Calu3 (cell line): ENCODE results near the gene RPLP2. TPM values are rescaled to one million over a fixed set of nuclear protein-coding genes. Genes with fewer than 3 reads are reported as not detected.

Experiments
- BruUV-seq: library from RNA; stranded (reverse); fragments of 400-500 nt; replicated peaks from 2 replicates; lab custom pipeline; 2021; lab: Mats Ljungman, UMichigan
- CTCF ChIA-PET: fragments of 300-600 bp; sonication (Branson Sonifier 250); formaldehyde crosslinking; loops from one replicate; lab custom pipeline; 2022; ENCODE audit warnings: antibody characterized with exemption; lab: Charles Lee
- DNase-seq: peaks from one replicate; pipeline ENCODE4 v3.0.0; 2022
- H3K27ac Mint-ChIP-seq: one replicate; pipeline ENCODE4 v1.8.0; 2022; ENCODE audit warnings: mixed read lengths; ENCODE audit not compliant: unreplicated experiment
- H3K27me3 Mint-ChIP-seq: one replicate; pipeline ENCODE4 v1.8.0; 2022; ENCODE audit warnings: mixed read lengths; ENCODE audit not compliant: unreplicated experiment
- H3K36me3 Mint-ChIP-seq: one replicate; pipeline ENCODE4 v1.8.0; 2022; ENCODE audit warnings: mild to moderate bottlenecking, moderate library complexity, mixed read lengths; ENCODE audit not compliant: insufficient read depth, unreplicated experiment
- H3K4me1 Mint-ChIP-seq: one replicate; pipeline ENCODE4 v1.8.0; 2022; ENCODE audit warnings: mild to moderate bottlenecking, low read depth, mixed read lengths; ENCODE audit not compliant: unreplicated experiment
- H3K4me3 Mint-ChIP-seq: one replicate; pipeline ENCODE4 v1.8.0; 2022; ENCODE audit warnings: mild to moderate bottlenecking, low read depth, moderate library complexity, mixed read lengths; ENCODE audit not compliant: unreplicated experiment
- H3K9me3 Mint-ChIP-seq: one replicate; pipeline ENCODE4 v1.8.0; 2022; ENCODE audit warnings: low read depth, mixed read lengths; ENCODE audit not compliant: unreplicated experiment
- CTCF ChIP-seq: fragments of 200-600 bp; IDR thresholded peaks from one replicate; pipeline ENCODE4 v1.8.0; 2022; ENCODE audit warnings: antibody characterized with exemption; ENCODE audit not compliant: unreplicated experiment
- intact Hi-C: fragments of 100-400 bp; cut with micrococcal nuclease; formaldehyde crosslinking; loops from one replicate; pipeline ENCODE4 v1.10.0; 2022; ENCODE audit not compliant: unreplicated experiment
- total RNA-seq: library from RNA; stranded (reverse); gene quantifications from 2 replicates; pipeline ENCODE4 v1.2.3, GENCODE V29; 2022

RPLP2 gene
- total RNA-seq, 1 experiment from 2014 or later: 1,381 TPM

DNA sequence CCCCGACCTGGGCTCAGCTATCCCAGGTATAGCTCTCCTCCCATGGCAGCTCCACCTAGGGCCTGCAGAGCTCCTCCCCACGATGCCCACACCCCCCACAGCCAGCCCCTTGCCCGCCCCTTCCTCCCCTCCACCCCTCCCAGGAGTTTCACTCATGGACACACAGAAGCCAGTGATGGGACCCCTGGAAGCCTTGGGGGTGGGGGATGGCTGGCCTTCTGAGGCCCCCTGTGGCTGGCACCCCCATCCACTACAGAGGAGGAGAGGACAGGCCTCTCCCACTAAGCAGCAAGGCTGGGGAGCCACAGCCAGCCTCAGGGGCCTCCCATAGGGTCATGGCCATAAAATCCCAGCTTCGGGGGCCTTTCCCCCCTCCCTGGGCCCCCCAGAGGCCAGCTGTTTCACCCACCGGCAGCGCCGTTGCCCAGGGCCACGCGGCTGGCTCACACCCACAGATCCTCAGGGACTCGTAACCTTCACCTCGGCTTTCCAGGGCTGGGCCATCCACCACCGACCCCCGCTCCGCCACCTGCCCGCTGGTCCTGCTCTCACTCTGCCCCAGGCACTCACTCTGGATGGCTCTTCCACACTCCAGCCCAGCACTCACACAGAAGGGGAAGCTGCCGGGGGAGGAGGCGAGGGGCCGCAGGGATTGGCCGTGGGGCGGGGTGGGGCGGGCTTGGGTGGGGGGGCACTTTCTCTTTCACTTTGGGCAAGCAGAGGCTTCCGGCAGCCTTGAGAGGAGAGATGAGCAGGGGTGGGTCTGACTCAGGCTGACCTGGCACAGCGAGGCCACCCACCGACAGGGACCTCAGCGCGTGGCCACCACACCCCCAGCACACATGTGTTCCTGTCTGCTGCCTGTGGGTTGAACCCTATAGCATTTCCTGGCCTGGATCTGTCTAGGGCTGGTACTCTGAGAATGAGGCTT lies 13.9 kb upstream of the RPLP2 start:
- intact Hi-C loops: no loop called here
- CTCF ChIA-PET: interaction anchor here (0.7 to 1.1 kb wide), 3 partner anchors 10 to 20 kb away, joined by 4 to 5 read pairs (median 4); no protein-coding TSS in a partner anchor
- Mint-ChIP-seq H3K36me3 (peaks cover 68% of the 10 kb centered on the region), H3K9me3 (no peaks in the 10 kb centered on the region), H3K27ac (peak overlapping the region; percentile 78), H3K4me1 (no peaks in the 10 kb centered on the region), H3K4me3 (peak overlapping the region; percentile 83), H3K27me3 (no peaks in the 10 kb centered on the region)
- no peak for TF ChIP-seq CTCF
- no TSS peak for BruUV-seq
- peak; percentile 65 for DNase-seq

- peaks cover 69% of the 10 kb centered on the region for H3K36me3 Mint-ChIP-seq
Measured at GRCh38 chr11:796565-797295, 13.0 kb upstream of the RPLP2 start.

DNA sequence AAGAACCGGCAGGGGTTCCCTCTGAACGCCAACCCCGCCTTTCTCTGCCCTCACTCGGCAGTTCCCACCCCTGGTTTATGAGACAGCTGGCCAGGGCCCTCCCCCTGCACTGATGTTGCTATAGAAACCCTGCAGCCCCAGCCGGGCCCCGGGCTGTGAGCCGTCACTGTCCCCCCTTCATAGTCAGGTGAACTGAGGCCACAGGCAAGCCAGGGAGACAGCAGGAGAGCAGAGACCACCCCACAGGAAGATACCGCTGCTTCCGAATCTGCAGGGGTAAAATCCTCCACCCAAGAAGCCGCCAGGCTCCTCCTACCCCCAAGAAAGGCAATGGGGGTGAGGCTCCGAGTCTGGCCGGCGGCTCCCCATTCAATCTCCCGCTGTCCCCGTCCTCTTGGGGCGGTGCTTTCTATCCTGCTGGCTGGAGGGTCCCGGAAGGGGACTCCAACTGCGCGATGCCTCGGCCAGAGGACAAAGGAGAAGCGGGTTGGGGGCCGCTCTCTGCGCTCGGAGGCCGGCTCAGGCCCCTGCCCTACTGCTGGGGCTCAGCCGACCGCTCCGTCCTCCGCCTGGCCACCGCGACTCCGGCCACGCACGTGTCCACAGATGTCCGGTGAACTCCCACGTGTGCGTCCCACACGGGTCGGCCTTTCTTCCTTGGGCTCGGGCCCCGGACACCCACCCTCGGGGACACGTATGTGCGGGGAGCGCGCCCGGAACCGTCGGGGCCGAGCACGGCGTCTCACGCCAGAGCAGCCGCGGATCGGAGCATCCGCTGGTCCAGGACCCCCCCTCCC lies 12.3 kb upstream of the RPLP2 start:
- no peak for TF ChIP-seq CTCF
- Mint-ChIP-seq H3K4me1 (no peaks in the 10 kb centered on the region), H3K4me3 (peak overlapping the region; percentile 83), H3K9me3 (no peaks in the 10 kb centered on the region), H3K36me3 (peaks cover 75% of the 10 kb centered on the region), H3K27ac (peak overlapping the region; percentile 58), H3K27me3 (no peaks in the 10 kb centered on the region)
- peak; percentile 74 for DNase-seq
- CTCF ChIA-PET: interaction anchor here (0.9 to 1.0 kb wide), 2 partner anchors 47 to 62 kb away, joined by 3 to 20 read pairs; no protein-coding TSS in a partner anchor
- no TSS peak for BruUV-seq
- intact Hi-C loops: no loop called here

More at GRCh38 chr11:796565-797295, 13.0 kb upstream of the RPLP2 start:
- no peak for TF ChIP-seq CTCF
- peak overlapping the region; percentile 83 for H3K4me3 Mint-ChIP-seq
- CTCF ChIA-PET: interaction anchor here (0.9 to 1.0 kb wide), 2 partner anchors 46 to 63 kb away, joined by 3 to 20 read pairs; no protein-coding TSS in a partner anchor
- DNase-seq: no peak
- H3K4me1 Mint-ChIP-seq: no peaks in the 10 kb centered on the region
- BruUV-seq: no TSS peak
- no peaks in the 10 kb centered on the region for H3K9me3 Mint-ChIP-seq
- peak overlapping the region; percentile 78 for H3K27ac Mint-ChIP-seq
- intact Hi-C loops: no loop called here
- no peaks in the 10 kb centered on the region for H3K27me3 Mint-ChIP-seq
